HepG2 (cell line): ENCODE data around the gene HES1. TPM values are rescaled to one million over a fixed set of nuclear protein-coding genes. Genes with fewer than 3 reads are reported as not detected.

Experiments used
- HBP1 ChIP-seq: IDR thresholded peaks from 2 replicates; pipeline ENCODE4 v1.6.1; 2016; ENCODE audit warnings: low read depth, control low read depth
- HMGXB3 ChIP-seq: sonication (generic); formaldehyde crosslinking; IDR thresholded peaks from 2 replicates; pipeline ENCODE4 v1.4.0; 2020; ENCODE audit warnings: missing genetic modification reagents, borderline replicate concordance
- KLF9 ChIP-seq: IDR thresholded peaks from 2 replicates; pipeline ENCODE4 v1.6.1; 2016; ENCODE audit warnings: low read depth
- SRF ChIP-seq: IDR thresholded peaks from 2 replicates; pipeline ENCODE4 v1.6.1; 2011; ENCODE audit warnings: mild to moderate bottlenecking, low read depth, low read length, moderate library complexity
- ZNF142 ChIP-seq: sonication (generic); formaldehyde crosslinking; IDR thresholded peaks from 2 replicates; pipeline ENCODE4 v1.4.0; 2020; ENCODE audit warnings: missing genetic modification reagents
- ZNF564 ChIP-seq: sonication (generic); formaldehyde crosslinking; IDR thresholded peaks from 2 replicates; pipeline ENCODE4 v1.8.1; 2023; ENCODE audit warnings: mild to moderate bottlenecking, missing genetic modification reagents
- polyA plus RNA-seq, 8 experiments: library from polyadenylated mRNA; depleted of rRNA in 3 of 8; stranded (reverse) in 7 of 8; unstranded in 1 of 8; fragments of >200 nt; fragmentation: Illumina TruSeq in 4 of 8; extraction: Trizol in 4 of 8; gene quantifications; 2 replicates each; pipeline versions ENCODE4 v1.2.1 to v1.2.3, GENCODE V29; 2011 to 2016; ENCODE audit warnings: low read depth in 4 of 8, missing spikeins in 1 of 8, mixed read lengths in 1 of 8; ENCODE audit not compliant: insufficient read depth in 1 of 8
- total RNA-seq, 5 experiments: library from RNA; depleted of rRNA; stranded (reverse); fragments of >200 nt; fragmentation: Illumina TruSeq; extraction: Trizol; gene quantifications; 2 replicates each; pipeline ENCODE4 v1.2.3, GENCODE V29; 2016; ENCODE audit warnings: low read depth in 1 of 5

Gene HES1
- total and polyA plus RNA-seq, 2 of the 13 experiments (the other 11 are each of a cell fraction or from before 2014, with no cell fraction given) = 15.4 to 19.8 TPM

GRCh38 chr3:194092881-194093301 lies 43.1 kb upstream of the HES1 start (continued):
- TF ChIP-seq ZNF142 (CRISPR knock-in tag) = no peak
- TF ChIP-seq HMGXB3 (CRISPR knock-in tag) = no peak
- no peak for TF ChIP-seq ZNF564
- no peak for TF ChIP-seq SRF
- TF ChIP-seq KLF9 (CRISPR knock-in tag) = no peak
- no peak for TF ChIP-seq HBP1 (CRISPR knock-in tag)
